Panc1 (cell line): Measurements from ENCODE around the gene PRKG1. TPM values are rescaled to one million over a fixed set of nuclear protein-coding genes. Genes with fewer than 3 reads are reported as not detected.

Experiments used
- ATAC-seq: fragments of 200-7000 bp; cut with Tn5 transposase; 2 replicates; pipeline ENCODE4 v1.9.1; 2020; ENCODE audit warnings: mild to moderate bottlenecking, moderate library complexity
- BruUV-seq: library from RNA; stranded (reverse); fragments of 400-500 nt; replicated peaks from 2 replicates; lab custom pipeline; 2021; lab: Mats Ljungman, UMichigan
- CTCF ChIA-PET: fragments of 300-600 bp; sonication (Branson Sonifier 250); formaldehyde crosslinking; loops from one replicate; lab custom pipeline; 2022; ENCODE audit warnings: antibody characterized with exemption; lab: Charles Lee
- POLR2A ChIA-PET: fragments of 300-600 bp; sonication (Branson Sonifier 250); formaldehyde crosslinking; loops from one replicate; lab custom pipeline; 2022; ENCODE audit warnings: antibody characterized with exemption; lab: Charles Lee
- DNase-seq: peaks from one replicate; pipeline ENCODE4 v3.0.0-alpha.2; 2010; ENCODE audit warnings: low read depth, low spot score
- H3K27ac ChIP-seq: 2 replicates; pipeline ENCODE4 v1.5.1; 2011; ENCODE audit warnings: mild to moderate bottlenecking, low read length, inconsistent platforms
- H3K27me3 ChIP-seq: fragments of 200-500 bp; sonication (Bioruptor generic); 2 replicates; pipeline ENCODE4 v1.6.0; 2014; ENCODE audit warnings: low read length, inconsistent platforms; ENCODE audit not compliant: control insufficient read depth, insufficient read depth
- H3K36me3 ChIP-seq: fragments of 200-500 bp; sonication (Bioruptor generic); 2 replicates; pipeline ENCODE4 v1.5.1; 2014; ENCODE audit warnings: inconsistent platforms, mild to moderate bottlenecking, low read length, moderate library complexity; ENCODE audit not compliant: control insufficient read depth, insufficient read depth
- H3K4me1 ChIP-seq: 2 replicates; pipeline ENCODE4 v1.5.1; 2011; ENCODE audit warnings: inconsistent platforms, mild to moderate bottlenecking, low read length, moderate library complexity; ENCODE audit not compliant: control insufficient read depth, insufficient read depth
- H3K4me3 ChIP-seq, 2 experiments: 2 replicates each; pipeline ENCODE4 v1.5.1; 2011 to 2012; ENCODE audit warnings: low read depth in 2 of 2, low read length in 2 of 2, mild to moderate bottlenecking in 2 of 2, inconsistent platforms in 1 of 2, moderate library complexity in 1 of 2
- H3K9me3 ChIP-seq: fragments of 200-500 bp; sonication (Bioruptor generic); 2 replicates; pipeline ENCODE4 v1.5.1; 2014; ENCODE audit warnings: low read depth, mild to moderate bottlenecking, inconsistent platforms, low read length, moderate library complexity; ENCODE audit not compliant: control insufficient read depth, insufficient read depth
- POLR2AphosphoS5 ChIP-seq: IDR thresholded peaks from 2 replicates; pipeline ENCODE4 v1.6.1; 2012; ENCODE audit warnings: mild to moderate bottlenecking, low read depth, low read length, moderate library complexity
- SIN3A ChIP-seq: IDR thresholded peaks from 2 replicates; pipeline ENCODE4 v1.6.1; 2012; ENCODE audit warnings: low read depth, mild to moderate bottlenecking, low read length, moderate library complexity, borderline replicate concordance; ENCODE audit not compliant: insufficient read depth
- TCF7L2 ChIP-seq: IDR thresholded peaks from 2 replicates; pipeline ENCODE4 v1.6.1; 2011; ENCODE audit warnings: mild to moderate bottlenecking, low read depth, low read length, inconsistent platforms
- in situ Hi-C: cut with HindIII; loops from 2 replicates; pipeline ENCODE4 v1.10.0; 2016; ENCODE audit warnings: low sequenced_read_pairs, low pct_unique_long_range_greater_than_20kb
- intact Hi-C: fragments of 100-400 bp; cut with micrococcal nuclease; formaldehyde crosslinking; loops from one replicate; pipeline ENCODE4 v1.10.0; 2022; ENCODE audit not compliant: unreplicated experiment
- total RNA-seq: library from RNA; stranded (reverse); gene quantifications from one replicate; pipeline ENCODE4 v1.2.1, GENCODE V29; 2021; ENCODE audit not compliant: unreplicated experiment
- TF ChIP-seq, protein P1 (sequence below), 2 experiments: IDR thresholded peaks; 2 replicates each; pipeline ENCODE4 v1.6.1; 2011 to 2012; ENCODE audit warnings: low read depth in 2 of 2, control low read depth in 1 of 2, low read length in 1 of 2, mild to moderate bottlenecking in 1 of 2, moderate library complexity in 1 of 2; ENCODE audit not compliant: insufficient read depth in 1 of 2
- TF ChIP-seq, protein P2 (sequence below): fragments of 450-650 bp; IDR thresholded peaks from 2 replicates; pipeline ENCODE4 v1.5.1; 2017; ENCODE audit warnings: mild to moderate bottlenecking

The PRKG1 gene
- total RNA-seq, 1 experiment from 2014 or later = 0.92 TPM

DNA sequence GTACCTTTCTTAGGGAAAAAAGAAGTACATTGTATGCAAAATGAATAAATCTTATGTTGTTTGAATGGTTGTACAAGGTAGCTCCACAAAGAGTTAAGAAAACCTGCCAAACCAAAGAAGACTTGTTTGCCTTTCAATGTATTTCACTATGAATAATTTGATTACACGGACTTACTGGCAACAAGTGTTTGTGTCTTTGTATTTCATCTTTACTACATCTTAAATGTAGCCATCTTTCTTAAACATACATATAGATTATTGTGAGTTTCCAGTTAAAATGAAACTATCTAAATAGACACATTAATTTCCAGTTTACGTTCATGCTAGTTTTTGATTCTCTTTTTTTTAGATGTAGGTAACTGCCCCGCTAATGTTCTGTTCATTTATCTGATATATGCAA is 2.8 kb downstream of the PRKG1 start:
- no peak for TF ChIP-seq SIN3A
- no peak for TF ChIP-seq TCF7L2
- no peak for TF ChIP-seq POLR2AphosphoS5
- TF ChIP-seq, protein P1, sequence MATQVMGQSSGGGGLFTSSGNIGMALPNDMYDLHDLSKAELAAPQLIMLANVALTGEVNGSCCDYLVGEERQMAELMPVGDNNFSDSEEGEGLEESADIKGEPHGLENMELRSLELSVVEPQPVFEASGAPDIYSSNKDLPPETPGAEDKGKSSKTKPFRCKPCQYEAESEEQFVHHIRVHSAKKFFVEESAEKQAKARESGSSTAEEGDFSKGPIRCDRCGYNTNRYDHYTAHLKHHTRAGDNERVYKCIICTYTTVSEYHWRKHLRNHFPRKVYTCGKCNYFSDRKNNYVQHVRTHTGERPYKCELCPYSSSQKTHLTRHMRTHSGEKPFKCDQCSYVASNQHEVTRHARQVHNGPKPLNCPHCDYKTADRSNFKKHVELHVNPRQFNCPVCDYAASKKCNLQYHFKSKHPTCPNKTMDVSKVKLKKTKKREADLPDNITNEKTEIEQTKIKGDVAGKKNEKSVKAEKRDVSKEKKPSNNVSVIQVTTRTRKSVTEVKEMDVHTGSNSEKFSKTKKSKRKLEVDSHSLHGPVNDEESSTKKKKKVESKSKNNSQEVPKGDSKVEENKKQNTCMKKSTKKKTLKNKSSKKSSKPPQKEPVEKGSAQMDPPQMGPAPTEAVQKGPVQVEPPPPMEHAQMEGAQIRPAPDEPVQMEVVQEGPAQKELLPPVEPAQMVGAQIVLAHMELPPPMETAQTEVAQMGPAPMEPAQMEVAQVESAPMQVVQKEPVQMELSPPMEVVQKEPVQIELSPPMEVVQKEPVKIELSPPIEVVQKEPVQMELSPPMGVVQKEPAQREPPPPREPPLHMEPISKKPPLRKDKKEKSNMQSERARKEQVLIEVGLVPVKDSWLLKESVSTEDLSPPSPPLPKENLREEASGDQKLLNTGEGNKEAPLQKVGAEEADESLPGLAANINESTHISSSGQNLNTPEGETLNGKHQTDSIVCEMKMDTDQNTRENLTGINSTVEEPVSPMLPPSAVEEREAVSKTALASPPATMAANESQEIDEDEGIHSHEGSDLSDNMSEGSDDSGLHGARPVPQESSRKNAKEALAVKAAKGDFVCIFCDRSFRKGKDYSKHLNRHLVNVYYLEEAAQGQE (IDR thresholded peaks at IDR 0.05; ENCODE audit: insufficient read depth in 1 of 2, low read depth in 2 of 2, low read length in 1 of 2) = no peak
- TF ChIP-seq, protein P2, sequence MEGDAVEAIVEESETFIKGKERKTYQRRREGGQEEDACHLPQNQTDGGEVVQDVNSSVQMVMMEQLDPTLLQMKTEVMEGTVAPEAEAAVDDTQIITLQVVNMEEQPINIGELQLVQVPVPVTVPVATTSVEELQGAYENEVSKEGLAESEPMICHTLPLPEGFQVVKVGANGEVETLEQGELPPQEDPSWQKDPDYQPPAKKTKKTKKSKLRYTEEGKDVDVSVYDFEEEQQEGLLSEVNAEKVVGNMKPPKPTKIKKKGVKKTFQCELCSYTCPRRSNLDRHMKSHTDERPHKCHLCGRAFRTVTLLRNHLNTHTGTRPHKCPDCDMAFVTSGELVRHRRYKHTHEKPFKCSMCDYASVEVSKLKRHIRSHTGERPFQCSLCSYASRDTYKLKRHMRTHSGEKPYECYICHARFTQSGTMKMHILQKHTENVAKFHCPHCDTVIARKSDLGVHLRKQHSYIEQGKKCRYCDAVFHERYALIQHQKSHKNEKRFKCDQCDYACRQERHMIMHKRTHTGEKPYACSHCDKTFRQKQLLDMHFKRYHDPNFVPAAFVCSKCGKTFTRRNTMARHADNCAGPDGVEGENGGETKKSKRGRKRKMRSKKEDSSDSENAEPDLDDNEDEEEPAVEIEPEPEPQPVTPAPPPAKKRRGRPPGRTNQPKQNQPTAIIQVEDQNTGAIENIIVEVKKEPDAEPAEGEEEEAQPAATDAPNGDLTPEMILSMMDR = no peak
- no peak for DNase-seq
- Histone ChIP-seq H3K4me3 (no peak overlapping the region), H3K9me3 (no peaks in the 10 kb centered on the region), H3K27me3 (peaks cover 47% of the 10 kb centered on the region), H3K27ac (no peak overlapping the region), H3K4me1 (no peaks in the 10 kb centered on the region), H3K36me3 (no peaks in the 10 kb centered on the region)
- no TSS peak for BruUV-seq
- CTCF ChIA-PET = no interaction called here
- in situ Hi-C loops (no loop called here), intact Hi-C loops (no loop called here)
- POLR2A ChIA-PET = no interaction called here
- ATAC-seq = no peak

DNA sequence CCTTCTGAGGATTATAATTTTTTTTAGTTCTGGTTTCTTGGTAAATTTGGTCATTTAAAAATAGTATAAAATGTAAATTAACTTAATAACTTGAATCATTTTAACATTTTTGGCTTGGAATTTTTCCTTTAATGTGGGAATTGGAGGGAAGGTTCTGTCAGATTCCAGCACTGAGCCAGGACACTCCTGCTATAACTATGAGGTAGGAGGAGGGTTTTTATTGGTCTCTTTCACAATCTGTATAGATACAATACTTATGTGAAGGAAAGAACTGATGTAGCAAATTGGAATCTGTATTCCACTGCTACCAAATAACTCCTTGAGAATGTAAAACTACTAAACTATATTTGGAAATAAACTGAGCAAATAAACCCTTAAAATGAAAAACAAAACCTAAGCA is 3.2 kb downstream of the PRKG1 start:
- Histone ChIP-seq H3K4me3 (no peak overlapping the region), H3K27me3 (peaks cover 44% of the 10 kb centered on the region), H3K27ac (no peak overlapping the region), H3K36me3 (no peaks in the 10 kb centered on the region), H3K9me3 (no peaks in the 10 kb centered on the region), H3K4me1 (no peaks in the 10 kb centered on the region)
- ChIA-PET POLR2A (no interaction called here), CTCF (no interaction called here)
- no peak for TF ChIP-seq TCF7L2
- no peak for TF ChIP-seq SIN3A
- TF ChIP-seq, protein P2 = no peak
- TF ChIP-seq, protein P1 (IDR thresholded peaks at IDR 0.05; ENCODE audit: insufficient read depth in 1 of 2, low read depth in 2 of 2, low read length in 1 of 2) = no peak
- TF ChIP-seq POLR2AphosphoS5 = no peak
- BruUV-seq = no TSS peak
- intact Hi-C loops (no loop called here), in situ Hi-C loops (no loop called here)
- no peak for ATAC-seq
- no peak for DNase-seq
